ENCODE data around the gene PLEKHS1.
"Not testable (repeated sequence)": the region's sequence is repeated elsewhere in the genome, so short reads cannot be mapped to it uniquely, and the experiment has no call there.

PLEKHS1 gene

DNA sequence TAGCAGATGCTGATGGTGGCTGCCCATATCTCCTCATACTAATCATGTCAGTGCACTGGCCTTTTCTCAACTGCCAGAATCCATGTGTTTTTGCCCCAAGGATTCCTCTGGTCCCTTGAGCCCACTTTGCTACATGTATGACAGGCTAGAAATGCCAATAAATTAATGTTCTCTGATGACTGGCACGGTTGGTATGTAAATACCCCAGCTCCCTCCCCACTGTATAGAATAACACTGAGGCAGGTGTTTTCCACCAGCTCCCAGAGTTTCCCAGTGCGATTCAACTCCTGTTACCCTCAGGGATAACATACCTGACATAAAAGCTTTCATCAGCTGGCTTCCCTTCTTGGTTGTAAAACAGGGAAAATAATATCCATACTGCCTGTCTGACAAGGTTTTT, 9.0 kb upstream of the PLEKHS1 start:
- no peak for DNase-seq

DNA sequence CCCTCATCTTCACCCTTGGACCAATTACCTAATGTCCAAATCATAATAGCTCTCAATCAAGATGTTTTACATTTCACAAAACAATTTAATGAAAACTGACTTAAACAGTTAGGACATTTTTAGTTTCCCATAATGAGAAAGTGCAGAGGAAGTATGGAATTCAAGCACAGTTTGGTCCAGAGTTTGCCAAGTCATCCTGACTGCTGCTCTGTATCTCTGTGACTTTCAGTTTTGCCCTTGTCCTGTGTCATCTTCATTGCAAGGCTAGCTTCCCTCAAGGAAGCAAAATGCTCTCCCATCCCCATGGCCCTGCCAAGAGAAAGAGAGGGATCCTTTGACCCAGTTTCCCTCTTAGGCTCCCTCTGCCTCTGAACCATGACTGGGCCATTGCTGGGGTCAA, 7.9 kb upstream of the PLEKHS1 start:
- no peak for DNase-seq

DNA sequence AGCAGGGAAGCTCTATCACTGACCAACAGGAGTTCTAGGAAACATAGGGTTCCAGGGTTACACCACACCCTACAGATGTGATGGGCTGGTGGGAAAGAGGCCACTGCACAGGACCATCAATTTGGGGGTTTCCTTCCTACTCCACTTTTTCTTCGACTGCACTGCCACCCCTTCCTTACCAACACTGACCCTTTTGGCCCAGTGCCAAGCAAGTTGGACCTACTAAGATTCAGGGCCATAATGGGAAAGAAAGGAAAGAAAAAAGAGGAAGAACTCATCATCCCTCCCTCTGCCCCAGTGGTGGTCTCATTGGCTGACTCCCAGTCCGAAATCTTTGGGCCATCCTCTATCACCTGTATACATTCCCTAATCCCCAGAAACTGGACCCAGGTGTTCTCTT, 6.1 kb upstream of the PLEKHS1 start:
- no peak for DNase-seq

DNA sequence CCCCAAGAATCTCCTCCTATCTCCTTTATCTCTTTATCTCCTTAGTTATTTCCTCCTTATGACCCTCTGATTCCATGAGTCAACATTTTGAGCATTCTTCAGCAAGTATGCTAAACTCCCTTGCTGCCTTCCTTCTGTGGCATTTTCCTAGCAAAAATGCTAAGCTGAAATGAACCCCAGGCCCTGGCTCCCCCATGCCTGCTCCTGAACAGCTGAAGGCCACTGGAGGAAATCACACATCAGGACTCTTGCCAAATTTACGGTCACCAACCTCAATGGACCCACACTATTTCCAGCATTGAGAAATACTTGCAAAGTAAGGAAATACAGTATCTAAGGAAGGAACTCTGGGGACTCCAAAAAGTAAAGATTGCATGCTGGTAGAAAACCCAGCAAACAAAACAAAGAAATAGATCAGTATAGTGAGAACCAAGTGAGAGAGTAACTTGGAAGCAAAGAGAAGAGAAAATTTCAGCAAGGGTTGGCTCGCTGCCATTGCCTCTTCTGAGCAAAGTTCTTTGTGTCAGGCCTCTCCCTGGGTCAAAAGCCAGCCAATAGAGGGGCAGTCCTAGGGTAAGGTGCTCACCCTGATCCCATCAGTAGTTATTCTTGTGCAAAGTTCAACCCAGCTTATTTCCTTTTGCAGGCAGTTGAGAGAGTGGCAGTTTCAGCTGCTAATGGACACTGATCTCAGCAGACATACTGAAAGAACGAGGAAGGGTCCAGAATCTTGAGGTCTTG, 5.1 kb upstream of the PLEKHS1 start:
- no peak for DNase-seq

DNA sequence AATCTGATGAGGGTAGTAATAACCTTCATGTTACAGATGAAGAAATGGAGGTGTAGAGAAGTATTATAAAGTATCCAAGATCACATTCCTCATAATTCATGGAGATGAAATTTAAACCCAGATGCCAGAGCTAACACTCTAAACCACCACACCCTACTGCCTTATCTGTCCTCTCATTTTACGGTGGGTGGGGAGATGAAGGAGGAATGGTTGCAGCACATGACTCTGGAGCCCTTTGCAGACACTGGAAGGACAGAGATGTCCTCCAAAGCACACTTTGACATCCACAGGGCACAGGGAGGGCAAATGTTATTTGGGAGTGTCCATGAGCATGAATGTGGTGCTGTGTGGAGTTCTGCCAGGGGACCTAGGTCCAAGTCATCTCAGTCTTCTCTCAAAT, 1.1 kb downstream of the PLEKHS1 start:
- no peak for DNase-seq

DNA sequence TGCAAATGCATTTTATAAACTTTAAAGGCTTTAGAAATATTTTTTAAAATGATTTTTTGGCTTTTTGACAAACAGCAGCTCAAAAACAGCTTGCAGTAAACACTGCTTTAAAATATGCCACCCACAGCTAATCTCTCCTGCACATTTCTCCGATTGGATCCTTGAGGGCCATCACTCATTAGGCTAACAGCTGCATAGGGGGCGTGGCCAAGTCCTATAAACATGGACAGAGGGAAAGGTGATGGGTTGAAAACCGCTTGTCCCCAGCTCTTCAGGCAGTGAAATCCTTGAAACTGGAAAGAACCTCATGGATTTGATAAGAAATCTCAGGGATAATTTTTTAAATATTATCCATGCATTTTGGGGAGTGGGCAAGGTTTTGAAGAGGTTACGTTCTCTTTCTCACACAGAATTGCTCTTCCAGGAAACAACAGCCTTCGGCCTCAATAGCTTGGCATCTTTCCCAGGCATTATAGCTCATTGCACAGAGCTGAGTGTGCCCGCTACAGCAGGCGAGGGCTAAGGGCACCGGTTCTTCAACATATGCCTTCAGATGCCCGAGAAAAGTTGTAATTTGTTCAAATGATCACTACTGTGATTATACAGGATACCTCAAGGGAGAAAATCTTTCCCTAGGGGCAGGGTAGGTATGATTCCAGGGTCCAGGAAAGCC, 1.7 kb downstream of the PLEKHS1 start:
- peak; percentile 30 for DNase-seq

DNA sequence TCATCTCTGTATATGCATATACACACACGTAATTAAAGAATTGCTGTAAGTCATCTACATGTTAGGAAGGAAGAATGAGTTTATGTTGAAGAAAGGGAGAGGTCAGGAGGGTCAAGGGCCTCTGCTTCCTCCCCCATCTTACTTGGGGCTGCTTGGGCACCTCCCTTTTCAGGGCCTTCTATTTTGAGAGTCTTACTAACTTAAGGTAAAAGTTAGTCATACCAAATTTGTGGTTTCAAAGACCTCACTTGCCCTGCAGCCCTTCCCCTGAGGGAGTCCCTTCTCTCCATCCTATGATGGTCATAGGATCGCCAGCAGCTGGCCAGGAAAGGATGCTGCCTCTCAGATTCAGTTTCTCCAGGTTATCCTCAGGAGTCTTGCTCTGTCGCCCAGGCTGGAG, 2.6 kb downstream of the PLEKHS1 start:
- no peak for DNase-seq

DNA sequence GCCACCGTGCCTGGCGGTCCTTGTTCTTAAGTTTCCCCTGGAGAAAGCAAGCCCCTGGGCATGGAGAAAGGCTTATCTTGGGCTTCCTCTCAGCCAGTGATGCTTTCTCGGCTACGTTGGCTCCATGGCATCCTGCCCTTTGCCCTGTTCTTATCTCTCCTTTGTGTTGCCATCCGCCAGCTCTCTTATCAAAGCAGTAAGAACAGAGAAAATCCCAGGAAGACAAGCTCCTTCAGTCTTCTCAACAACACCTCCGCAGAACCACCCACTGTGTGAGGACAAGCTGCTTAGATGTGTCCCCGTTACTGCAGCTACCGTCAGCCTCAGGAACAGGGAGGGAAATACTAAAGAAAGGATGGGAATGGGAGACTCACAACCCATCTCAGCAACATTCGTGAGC, 3.3 kb downstream of the PLEKHS1 start:
- DNase-seq, result no peak

DNA sequence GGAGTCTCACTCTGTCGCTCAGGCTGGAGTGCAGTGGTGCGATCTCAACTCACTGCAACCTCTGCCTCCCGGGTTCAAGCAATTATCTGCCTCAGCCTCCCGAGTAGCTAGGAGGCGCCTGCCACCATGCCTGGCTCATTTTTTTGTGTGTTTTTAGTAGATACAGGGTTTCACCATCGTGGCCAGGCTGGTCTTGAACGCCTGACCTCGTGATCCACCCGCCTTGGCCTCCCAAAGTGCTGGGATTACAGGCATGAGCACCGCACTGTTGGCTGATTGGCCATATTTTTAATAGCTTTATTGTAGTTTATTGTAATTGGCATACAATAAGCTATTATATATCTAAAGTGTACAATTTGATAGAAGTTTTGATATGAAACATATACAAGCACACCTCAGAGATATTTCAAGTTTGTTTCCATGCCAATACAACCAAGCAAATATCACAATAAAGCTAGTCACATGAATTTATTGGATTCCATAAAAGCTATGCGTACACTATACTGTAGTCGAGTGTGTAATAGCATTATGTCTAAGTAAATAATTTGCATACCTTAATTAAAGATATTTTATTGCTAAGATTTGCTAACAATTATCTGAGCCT, 5.6 kb downstream of the PLEKHS1 start:
- DNase-seq, result no peak

DNA sequence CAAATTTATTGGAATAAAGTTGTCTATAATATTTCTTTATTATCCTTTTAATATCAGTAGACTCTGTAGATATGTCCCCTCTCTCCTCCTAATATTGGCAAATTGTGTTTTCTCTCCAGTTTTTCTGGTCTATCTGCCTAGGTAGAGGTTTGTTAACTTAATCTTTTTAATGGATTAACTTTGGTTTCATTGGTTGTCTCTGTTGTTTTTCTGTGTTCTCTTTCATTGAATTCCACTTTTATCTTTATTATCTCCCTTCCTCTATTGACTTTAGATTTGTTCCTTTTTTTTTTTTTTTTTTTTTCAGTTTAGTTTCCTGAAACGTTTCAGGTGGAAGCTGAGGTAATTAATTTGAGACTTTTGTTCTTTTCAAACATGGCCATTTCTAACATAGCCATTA, 10.6 kb downstream of the PLEKHS1 start:
- DNase-seq, result no peak

DNA sequence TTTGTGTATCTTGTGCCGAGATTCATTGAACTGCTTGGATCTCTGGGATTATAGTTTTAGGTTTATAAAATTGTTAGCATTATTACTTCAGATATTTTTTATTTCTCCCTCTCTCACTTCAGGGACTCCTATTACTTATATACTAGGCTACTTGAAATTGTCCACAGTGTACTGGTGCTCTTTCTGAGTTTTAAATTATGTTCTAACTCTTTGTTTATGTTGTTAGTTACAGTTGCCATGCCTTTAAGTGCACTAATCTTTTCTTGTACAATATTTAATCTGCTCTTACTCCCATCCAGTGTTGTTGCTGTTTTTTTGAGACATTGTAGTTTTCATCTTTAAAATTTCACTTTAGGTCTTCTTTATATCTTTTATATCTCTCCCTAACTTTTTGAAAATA, 13.1 kb downstream of the PLEKHS1 start:
- no peak for DNase-seq

DNA sequence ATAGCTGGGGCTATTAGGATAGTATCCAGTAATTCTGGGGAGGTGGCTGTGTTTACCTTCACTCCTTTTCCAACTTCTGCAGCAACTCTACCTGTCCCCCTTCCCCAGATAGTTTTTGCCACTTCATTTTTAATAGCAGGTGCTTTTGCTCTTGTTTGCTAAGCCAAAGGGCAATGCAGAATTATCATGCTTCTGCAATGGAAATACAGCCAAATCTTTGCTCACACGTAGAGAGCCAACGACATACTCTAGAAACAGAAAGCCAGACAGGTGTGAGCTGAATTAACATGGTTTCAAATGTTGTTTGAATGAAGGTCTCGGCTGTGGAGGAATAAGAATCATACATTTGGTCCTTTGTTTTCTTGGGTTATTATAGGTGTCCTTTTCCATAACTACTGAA, 14.4 kb downstream of the PLEKHS1 start:
- DNase-seq, result no peak

DNA sequence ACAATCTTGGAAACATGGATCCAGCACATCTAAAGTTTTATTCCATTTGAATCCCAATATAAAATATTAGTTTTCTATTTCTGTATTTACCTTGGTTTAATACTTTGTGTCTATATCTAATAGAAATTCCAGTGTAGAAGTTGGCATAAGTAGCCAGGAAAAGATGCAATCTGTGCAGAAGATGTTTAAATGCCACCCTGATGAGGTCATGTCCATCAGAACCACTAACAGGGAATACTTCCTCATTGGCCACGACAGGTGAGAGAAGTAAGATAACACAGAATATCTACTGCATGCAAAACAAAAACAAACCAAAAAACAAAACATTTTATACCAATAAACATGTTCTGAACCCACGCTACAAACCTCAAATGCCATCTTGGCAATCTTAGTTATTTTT, 15.7 kb downstream of the PLEKHS1 start:
- DNase-seq, result no peak

DNA sequence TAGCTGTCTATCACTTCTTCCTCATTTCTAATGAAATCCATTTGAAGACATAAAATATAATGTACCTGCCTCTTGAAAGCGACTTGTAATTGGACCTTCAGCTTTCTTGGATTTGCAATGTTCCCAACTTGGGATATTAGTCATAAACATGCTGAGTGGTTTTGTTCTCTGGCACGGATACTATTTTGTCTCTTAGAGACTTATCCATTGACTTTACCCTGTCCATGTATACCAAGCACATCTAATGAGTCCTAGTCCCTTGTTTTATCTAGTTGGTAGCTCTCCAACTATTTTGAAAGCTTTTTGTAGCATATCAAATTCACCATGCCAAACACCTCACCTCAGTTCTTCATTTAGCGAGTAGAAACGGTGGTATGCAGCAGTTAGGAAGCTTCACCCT, 18.9 kb downstream of the PLEKHS1 start:
- DNase-seq, result no peak

DNA sequence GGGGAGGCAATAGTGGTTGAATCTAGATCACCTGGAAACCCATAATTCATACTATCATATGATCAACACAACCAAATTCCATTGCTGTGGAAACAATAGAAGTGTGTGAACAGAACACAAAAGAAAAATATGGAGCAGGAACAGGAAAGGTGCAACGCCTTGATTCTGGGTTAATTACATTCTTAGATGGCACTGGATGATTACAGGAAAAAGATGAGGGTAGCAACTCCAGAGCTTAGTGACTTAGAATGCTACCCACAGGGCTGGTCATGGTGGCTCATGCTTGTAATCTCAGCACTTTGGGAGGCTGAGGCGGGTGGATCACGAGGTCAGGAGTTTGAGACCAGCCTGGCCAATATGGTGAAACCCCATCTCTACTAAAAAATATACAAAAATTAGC, 19.6 kb downstream of the PLEKHS1 start:
- DNase-seq, result not testable (repeated sequence)

DNA sequence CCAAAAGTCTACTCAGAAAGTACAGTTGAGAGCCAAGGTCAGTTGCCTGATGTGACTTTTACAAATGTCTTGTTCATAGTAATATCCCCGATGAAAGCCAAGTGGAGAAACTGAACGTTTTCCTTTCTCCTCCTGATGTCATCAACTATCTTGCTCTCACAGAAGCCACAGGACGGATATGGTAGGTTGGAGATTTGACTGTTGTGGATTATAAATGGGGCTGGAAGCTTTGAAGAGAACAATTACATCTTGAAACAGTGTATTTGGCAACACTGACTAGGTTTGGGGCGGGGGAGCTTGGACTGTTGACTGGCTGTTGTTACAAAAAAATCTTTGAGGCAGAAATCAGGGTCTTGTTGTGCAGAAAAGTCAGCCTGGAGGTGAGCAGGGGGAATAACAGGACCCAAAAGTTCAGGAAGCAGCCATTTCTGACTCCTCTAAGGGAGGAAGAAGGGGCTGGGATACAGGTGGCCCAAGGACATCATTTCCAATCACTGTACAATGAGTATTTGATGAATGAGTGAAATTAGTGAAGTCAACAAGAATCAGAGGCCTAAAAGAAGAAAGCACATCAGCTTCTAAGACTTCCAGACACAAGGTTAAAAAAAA, 24.3 kb downstream of the PLEKHS1 start:
- DNase-seq, result no peak

DNA sequence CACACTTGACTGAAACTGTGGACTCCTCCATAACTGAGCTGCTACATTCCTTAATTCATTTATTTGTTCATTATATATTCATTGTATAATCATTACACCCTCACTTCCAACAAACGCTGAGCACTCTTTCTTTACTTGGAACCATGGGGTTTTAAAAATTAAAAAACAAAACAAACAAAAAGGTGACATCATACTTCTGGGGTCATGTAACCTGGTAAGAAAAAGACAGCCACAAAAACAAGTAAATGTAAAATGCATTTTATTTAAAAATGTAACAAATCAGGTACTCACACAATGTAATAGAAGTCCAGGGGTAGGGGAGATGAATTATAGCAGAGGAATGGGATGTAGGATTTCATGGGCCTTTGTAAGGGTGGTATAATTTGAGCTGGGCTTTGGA, 25.1 kb downstream of the PLEKHS1 start:
- DNase-seq, result no peak

DNA sequence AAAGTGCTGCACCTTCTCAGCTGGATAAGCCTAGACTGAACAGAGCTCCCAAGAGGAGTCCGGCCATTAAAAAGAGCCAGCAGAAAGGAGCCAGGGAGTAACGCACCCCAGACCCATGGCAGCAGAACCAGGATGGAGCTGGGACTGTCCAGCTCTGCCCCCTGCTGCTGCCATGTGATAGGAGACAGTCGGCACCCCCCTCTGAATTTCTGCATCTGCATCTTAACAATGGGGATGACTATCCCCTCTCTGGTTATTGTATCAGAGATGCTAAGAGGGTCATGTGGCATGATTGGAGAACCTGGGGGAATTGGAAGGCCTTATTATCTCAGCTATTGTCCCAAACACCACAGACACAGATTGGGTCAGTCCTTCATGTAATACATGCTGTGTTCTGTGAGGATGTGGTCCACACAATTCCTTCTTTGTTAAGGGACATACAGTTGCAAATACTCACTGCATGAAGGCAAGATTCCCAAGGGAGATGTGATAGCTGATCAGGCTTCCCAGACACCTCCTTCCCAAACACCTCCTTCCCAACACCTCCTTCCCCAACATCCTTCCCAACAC, 29.3 kb downstream of the PLEKHS1 start:
- DNase-seq, result no peak

DNA sequence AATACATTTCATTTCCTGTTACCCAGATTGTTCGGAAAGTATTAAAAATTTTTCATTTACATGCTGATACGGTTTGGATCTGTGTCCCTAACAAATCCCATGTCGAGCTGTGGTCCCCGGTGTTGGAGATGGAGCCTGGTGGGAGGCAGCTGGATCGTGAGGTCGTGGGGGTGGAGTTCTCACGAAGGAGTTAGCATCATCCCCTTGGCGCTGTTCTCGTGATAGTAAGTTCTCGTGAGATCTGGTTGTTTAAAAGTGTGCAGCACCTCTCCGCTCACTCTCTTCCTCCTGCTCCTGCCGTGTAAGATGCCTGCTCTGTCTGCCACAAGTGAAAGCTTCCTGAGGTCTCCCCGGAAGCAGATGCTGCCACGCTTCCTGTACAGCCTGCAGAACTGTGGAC, 30.9 kb downstream of the PLEKHS1 start:
- no peak for DNase-seq

DNA sequence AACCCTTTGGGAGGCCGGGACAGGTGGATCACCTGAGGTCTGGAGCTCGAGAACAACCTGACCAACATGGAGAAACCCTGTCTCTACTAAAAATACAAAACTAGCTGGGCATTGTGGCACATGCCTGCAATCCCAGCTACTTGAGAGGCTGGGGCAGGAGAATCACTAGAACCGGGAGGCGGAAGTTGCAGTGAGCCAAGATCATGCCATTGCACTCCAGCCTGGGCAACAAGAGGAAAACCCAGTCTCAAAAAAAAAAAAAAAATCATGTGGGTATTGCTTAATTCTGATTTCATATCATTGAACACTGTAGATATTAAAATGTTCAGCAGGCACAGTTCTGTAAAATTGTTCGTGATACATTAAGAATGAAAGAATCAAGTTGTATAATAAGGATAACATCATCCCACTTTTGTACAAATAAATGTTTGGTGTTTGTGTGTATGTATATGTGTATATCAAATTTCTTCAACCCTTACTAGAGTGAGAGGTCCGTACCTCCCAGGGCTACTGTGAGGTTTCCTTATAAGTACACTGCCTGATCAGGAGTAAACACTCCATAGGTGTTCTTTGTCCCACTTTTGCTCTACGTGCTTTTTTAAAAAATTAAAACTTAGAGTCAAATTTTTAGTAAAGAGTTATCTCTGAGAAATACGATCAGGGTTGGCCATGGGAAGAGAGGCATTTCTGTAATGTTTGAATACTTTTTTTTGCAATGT, 31.7 kb downstream of the PLEKHS1 start:
- no peak for DNase-seq

DNA sequence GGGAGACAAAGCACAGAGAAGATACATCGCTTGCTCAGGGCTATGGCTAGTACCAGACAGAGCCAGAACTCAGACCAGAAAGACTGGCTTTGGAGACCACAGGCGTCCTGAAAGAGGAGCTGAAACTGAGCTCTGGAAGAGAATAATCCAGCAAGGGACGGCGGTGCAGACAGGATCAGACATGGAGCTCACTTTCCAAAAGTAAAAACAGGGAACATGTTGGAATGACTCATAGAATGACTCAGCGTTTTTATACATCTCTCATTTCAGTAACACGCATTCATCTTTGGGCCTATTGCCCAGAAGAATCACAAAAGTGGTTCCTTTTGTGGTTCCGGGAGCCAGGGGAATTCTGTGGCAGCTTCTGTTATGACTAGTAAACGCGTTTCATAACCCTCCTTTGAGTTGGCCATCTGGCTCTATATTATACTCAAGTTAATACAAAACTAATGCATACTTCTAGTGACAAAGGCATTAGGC, 37.2 kb downstream of the PLEKHS1 start:
- peak; percentile 61 for DNase-seq

DNA sequence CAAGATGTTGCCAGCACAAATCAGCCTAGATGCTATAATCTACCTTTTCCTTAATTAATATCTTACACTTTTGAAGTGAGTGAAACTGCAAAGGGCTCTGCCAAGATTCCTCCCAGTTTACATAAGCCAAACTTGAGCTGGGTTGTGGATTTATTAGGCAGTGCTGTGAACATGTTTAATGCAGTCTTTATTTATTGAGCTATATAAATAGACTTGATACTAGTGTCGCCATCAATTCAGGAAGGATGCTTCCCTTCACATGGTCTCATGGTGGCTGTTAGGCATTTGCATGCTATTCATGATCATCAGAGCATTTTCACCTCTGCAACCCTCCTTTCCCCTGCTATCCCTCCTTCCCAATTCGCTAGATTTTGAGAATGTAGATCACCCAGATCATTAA, 40.2 kb downstream of the PLEKHS1 start:
- no peak for DNase-seq

DNA sequence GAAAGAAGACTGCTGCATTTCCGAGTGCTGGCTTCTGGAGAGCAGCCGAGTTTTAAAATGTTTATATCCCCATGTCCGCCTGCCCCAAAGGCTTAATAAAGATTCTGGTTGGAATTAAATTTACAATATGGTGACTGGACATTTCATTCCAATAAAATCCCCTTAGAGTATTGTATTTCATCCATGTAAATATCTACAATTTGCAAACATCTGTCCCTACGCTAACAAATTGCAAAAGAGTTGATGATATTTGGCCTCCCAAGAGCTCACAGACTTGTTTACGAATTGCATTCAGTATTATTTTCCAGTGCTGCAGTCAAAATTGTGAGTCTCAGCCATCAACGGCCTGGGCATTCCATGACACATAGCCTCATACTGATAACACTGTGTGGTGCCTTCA, 50.1 kb downstream of the PLEKHS1 start:
- DNase-seq, result no peak
